Suprapubic skin (tissue), 4 donors: ENCODE data around the gene C11orf58.

ENCODE experiments used
- EP300 ChIP-seq: sonication (generic); formaldehyde crosslinking; IDR thresholded peaks from one replicate; pipeline ENCODE4 v1.6.1; 2017; ENCODE audit warnings: antibody characterized with exemption
- POLR2A ChIP-seq, 2 donors: fragments of 450-650 bp; IDR thresholded peaks; one replicate each; pipeline ENCODE4 v1.6.1; 2017; ENCODE audit warnings: antibody characterized with exemption in 2 of 2, mild to moderate bottlenecking in 2 of 2, moderate library complexity in 2 of 2
- POLR2AphosphoS5 ChIP-seq, 3 donors: sonication (generic); formaldehyde crosslinking; IDR thresholded peaks; one replicate each; pipeline ENCODE4 v1.6.1; 2017; ENCODE audit warnings: antibody characterized with exemption in 3 of 3
- TF ChIP-seq, protein P1 (sequence below), 2 donors: fragments of 200-600 bp in 1 of 2; fragments of 450-650 bp in 1 of 2; sonication (generic) in 1 of 2; IDR thresholded peaks; one replicate each; pipeline ENCODE4 v1.5.1; 2016 to 2019; ENCODE audit warnings: antibody characterized with exemption in 2 of 2, mild to moderate bottlenecking in 1 of 2, moderate library complexity in 1 of 2

DNA sequence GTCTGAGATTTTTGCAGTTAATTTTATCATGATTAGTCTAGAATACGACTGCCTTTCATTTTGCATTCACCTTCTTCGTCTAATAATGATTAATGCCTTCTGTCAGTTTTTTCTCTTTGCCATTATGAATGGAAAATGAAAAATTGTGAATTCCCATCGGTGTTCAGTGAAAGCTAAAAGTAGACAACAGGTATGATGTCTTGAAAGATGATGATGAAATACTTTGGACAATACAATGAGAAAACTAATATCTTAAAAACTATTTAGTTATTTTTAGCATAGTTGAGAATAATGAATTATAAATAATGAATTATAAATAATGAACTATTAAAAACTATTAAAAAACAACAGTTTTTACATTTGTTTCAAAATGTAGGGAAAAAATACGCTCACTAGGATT, 5.0 kb downstream of the C11orf58 start:
- no peak for TF ChIP-seq POLR2AphosphoS5 (IDR thresholded peaks at IDR 0.05)
- TF ChIP-seq, protein P1, sequence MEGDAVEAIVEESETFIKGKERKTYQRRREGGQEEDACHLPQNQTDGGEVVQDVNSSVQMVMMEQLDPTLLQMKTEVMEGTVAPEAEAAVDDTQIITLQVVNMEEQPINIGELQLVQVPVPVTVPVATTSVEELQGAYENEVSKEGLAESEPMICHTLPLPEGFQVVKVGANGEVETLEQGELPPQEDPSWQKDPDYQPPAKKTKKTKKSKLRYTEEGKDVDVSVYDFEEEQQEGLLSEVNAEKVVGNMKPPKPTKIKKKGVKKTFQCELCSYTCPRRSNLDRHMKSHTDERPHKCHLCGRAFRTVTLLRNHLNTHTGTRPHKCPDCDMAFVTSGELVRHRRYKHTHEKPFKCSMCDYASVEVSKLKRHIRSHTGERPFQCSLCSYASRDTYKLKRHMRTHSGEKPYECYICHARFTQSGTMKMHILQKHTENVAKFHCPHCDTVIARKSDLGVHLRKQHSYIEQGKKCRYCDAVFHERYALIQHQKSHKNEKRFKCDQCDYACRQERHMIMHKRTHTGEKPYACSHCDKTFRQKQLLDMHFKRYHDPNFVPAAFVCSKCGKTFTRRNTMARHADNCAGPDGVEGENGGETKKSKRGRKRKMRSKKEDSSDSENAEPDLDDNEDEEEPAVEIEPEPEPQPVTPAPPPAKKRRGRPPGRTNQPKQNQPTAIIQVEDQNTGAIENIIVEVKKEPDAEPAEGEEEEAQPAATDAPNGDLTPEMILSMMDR (IDR thresholded peaks at IDR 0.05), result no peak
- no peak for TF ChIP-seq EP300
- no peak for TF ChIP-seq POLR2A (IDR thresholded peaks at IDR 0.05)
